SK-N-SH treated with all-trans-retinoic acid at 6 μM for 48 hours (cell line): ENCODE results near the gene TRAF7.

Experiments
- ARNTL ChIP-seq: fragments of 450-650 bp; formaldehyde crosslinking; IDR thresholded peaks from 2 replicates; pipeline ENCODE4 v1.5.0; 2020; ENCODE audit warnings: low read depth, mild to moderate bottlenecking, moderate library complexity, borderline replicate concordance
- CREB5 ChIP-seq: fragments of 250-450 bp; sonication (Bioruptor Pico); IDR thresholded peaks from 2 replicates; pipeline ENCODE4 v1.5.1; 2020; ENCODE audit warnings: low read depth, mild to moderate bottlenecking, moderate library complexity
- CSDC2 ChIP-seq: fragments of 250-450 bp; sonication (Bioruptor Pico); IDR thresholded peaks from 2 replicates; pipeline ENCODE4 v1.5.0; 2020; ENCODE audit warnings: mild to moderate bottlenecking, moderate library complexity
- GLIS3 ChIP-seq: fragments of 250-450 bp; sonication (Bioruptor Pico); IDR thresholded peaks from 2 replicates; pipeline ENCODE4 v1.5.0; 2020; ENCODE audit warnings: mild to moderate bottlenecking, moderate library complexity
- ISL1 ChIP-seq: fragments of 250-450 bp; sonication (Bioruptor Pico); IDR thresholded peaks from 2 replicates; pipeline ENCODE4 v2.1.2; 2022; ENCODE audit warnings: mild to moderate bottlenecking, moderate library complexity
- PATZ1 ChIP-seq: fragments of 250-450 bp; sonication (Bioruptor Pico); IDR thresholded peaks from 2 replicates; pipeline ENCODE4 v1.8.0; 2020; ENCODE audit warnings: mild to moderate bottlenecking, moderate library complexity, borderline replicate concordance
- POU6F1 ChIP-seq: fragments of 250-450 bp; sonication (Bioruptor Pico); IDR thresholded peaks from 2 replicates; pipeline ENCODE4 v1.8.0; 2021; ENCODE audit warnings: low read depth, mild to moderate bottlenecking, moderate library complexity, borderline replicate concordance
- RARB ChIP-seq: fragments of 250-450 bp; sonication (Bioruptor Pico); IDR thresholded peaks from 2 replicates; pipeline ENCODE4 v1.8.0; 2021; ENCODE audit warnings: mild to moderate bottlenecking, moderate library complexity
- SNAI2 ChIP-seq: fragments of 250-450 bp; sonication (Bioruptor Pico); IDR thresholded peaks from 2 replicates; pipeline ENCODE4 v1.5.0; 2020; ENCODE audit warnings: mild to moderate bottlenecking, moderate library complexity
- TSHZ2 ChIP-seq: fragments of 250-450 bp; sonication (Bioruptor Pico); IDR thresholded peaks from 2 replicates; pipeline ENCODE4 v1.5.0; 2020; ENCODE audit warnings: mild to moderate bottlenecking, moderate library complexity
- ZC3H10 ChIP-seq: fragments of 250-450 bp; sonication (Bioruptor Pico); IDR thresholded peaks from 2 replicates; pipeline ENCODE4 v1.5.1; 2021; ENCODE audit warnings: mild to moderate bottlenecking, moderate library complexity
- ZFP3 ChIP-seq: fragments of 250-450 bp; sonication (Bioruptor Pico); IDR thresholded peaks from 2 replicates; pipeline ENCODE4 v1.5.0; 2020; ENCODE audit warnings: mild to moderate bottlenecking, moderate library complexity
- ZFP30 ChIP-seq: fragments of 450-650 bp; formaldehyde crosslinking; IDR thresholded peaks from 2 replicates; pipeline ENCODE4 v1.5.0; 2022; ENCODE audit warnings: mild to moderate bottlenecking, moderate library complexity
- ZNF565 ChIP-seq: fragments of 450-650 bp; formaldehyde crosslinking; conservative IDR thresholded peaks from 2 replicates; pipeline ENCODE4 v1.5.0; 2020; ENCODE audit warnings: low read depth, mild to moderate bottlenecking, moderate library complexity

- TF ChIP-seq ZNF565 (CRISPR knock-in tag): no peak
- TF ChIP-seq PATZ1 (CRISPR knock-in tag): no peak
- TF ChIP-seq ARNTL (CRISPR knock-in tag): no peak
- no peak for TF ChIP-seq ZFP3 (CRISPR knock-in tag)
- TF ChIP-seq SNAI2 (CRISPR knock-in tag): no peak
- no peak for TF ChIP-seq ZC3H10 (CRISPR knock-in tag)
- TF ChIP-seq RARB (CRISPR knock-in tag): no peak
- no peak for TF ChIP-seq CREB5 (CRISPR knock-in tag)
- no peak for TF ChIP-seq ISL1 (CRISPR knock-in tag)
- TF ChIP-seq ZFP30 (CRISPR knock-in tag): no peak
- TF ChIP-seq POU6F1 (CRISPR knock-in tag): no peak
- TF ChIP-seq CSDC2: no peak
- TF ChIP-seq GLIS3: no peak
- no peak for TF ChIP-seq TSHZ2 (CRISPR knock-in tag)
Measured at GRCh38 chr16:2195322-2196161, 40.0 kb downstream of the TRAF7 start.
